Suprapubic skin (tissue), 4 donors: ENCODE measurements around the gene BEST1.

Source experiments
- CTCF ChIP-seq, 2 donors: fragments of 200-600 bp in 1 of 2; fragments of 450-650 bp in 1 of 2; sonication (generic) in 1 of 2; IDR thresholded peaks; one replicate each; pipeline ENCODE4 v1.5.1; 2016 to 2019; ENCODE audit warnings: antibody characterized with exemption in 2 of 2, mild to moderate bottlenecking in 1 of 2, moderate library complexity in 1 of 2
- POLR2A ChIP-seq, 2 donors: fragments of 450-650 bp; IDR thresholded peaks; one replicate each; pipeline ENCODE4 v1.6.1; 2017; ENCODE audit warnings: antibody characterized with exemption in 2 of 2, mild to moderate bottlenecking in 2 of 2, moderate library complexity in 2 of 2
- POLR2AphosphoS5 ChIP-seq, 3 donors: sonication (generic); formaldehyde crosslinking; IDR thresholded peaks; one replicate each; pipeline ENCODE4 v1.6.1; 2017; ENCODE audit warnings: antibody characterized with exemption in 3 of 3

GRCh38 chr11:62012451-62012831 lies 62.3 kb downstream of the BEST1 start:
- TF ChIP-seq CTCF (IDR thresholded peaks at IDR 0.05) (no peak), POLR2A (IDR thresholded peaks at IDR 0.05) (no peak), POLR2AphosphoS5 (IDR thresholded peaks at IDR 0.05) (no peak)
